ENCODE results near the gene RAB4A. TPM values are rescaled to one million over a fixed set of nuclear protein-coding genes. Genes with fewer than 3 reads are reported as not detected.

Gene RAB4A
- polyA plus RNA-seq, 1 donor from 2014 or later, result 49.8 TPM

DNA sequence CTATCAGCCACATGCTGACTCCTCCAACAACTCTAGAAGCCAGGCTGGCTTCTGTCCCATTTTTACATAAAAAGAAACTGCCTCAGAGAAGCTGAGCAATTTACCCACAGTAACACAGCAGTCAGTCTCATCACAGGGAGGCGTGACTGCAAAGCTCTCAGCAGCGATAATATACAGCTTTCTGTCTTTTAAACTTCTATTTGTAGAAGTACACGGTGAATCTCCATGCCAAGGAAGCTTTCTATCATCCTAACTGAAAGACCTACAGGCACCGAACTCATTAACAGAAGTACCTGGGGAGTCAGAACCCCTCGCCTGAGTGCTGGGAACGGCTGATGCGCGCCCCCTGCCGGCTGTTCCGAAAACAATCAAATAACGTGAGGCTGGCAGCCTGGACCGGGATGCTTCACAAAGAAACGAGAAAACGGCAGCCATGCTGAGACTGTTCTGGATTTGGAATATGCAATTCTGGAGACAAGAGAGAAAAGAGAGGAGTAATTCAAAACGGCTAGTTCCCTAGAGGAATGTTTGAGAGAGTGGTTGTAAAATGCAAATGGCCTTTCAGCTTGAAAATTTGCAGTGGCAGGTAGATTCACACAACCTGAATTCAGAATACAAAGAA is 43.5 kb upstream of the RAB4A start:
- Histone ChIP-seq H3K9me2 (ENCODE audit: insufficient read depth, low read length) (no peaks in the 10 kb centered on the region), H3K79me2 (replicated peaks; ENCODE audit: insufficient read depth, low read length) (no peaks in the 10 kb centered on the region), H3K4me3 (ENCODE audit: low read length) (peak overlapping the region; percentile 28), H3K27me3 (ENCODE audit: insufficient read depth, low read depth, low read length) (no peaks in the 10 kb centered on the region), H3K9ac (ENCODE audit: low read length) (peak overlapping the region; percentile 56), H2AFZ (ENCODE audit: low read depth, low read length) (peak overlapping the region; percentile 99), H3K27ac (ENCODE audit: low read length) (peak overlapping the region; percentile 65), H3K36me3 (ENCODE audit: insufficient read depth, low read length) (no peaks in the 10 kb centered on the region), H3K4me2 (ENCODE audit: low read length) (peak overlapping the region; percentile 37), H3F3A (ENCODE audit: insufficient read depth, low read length, poor library complexity, severe bottlenecking) (no peaks in the 10 kb centered on the region), H3K9me3 (ENCODE audit: low read length) (no peaks in the 10 kb centered on the region), H4K20me1 (ENCODE audit: insufficient read depth) (no peaks in the 10 kb centered on the region)
- TF ChIP-seq, protein P1, sequence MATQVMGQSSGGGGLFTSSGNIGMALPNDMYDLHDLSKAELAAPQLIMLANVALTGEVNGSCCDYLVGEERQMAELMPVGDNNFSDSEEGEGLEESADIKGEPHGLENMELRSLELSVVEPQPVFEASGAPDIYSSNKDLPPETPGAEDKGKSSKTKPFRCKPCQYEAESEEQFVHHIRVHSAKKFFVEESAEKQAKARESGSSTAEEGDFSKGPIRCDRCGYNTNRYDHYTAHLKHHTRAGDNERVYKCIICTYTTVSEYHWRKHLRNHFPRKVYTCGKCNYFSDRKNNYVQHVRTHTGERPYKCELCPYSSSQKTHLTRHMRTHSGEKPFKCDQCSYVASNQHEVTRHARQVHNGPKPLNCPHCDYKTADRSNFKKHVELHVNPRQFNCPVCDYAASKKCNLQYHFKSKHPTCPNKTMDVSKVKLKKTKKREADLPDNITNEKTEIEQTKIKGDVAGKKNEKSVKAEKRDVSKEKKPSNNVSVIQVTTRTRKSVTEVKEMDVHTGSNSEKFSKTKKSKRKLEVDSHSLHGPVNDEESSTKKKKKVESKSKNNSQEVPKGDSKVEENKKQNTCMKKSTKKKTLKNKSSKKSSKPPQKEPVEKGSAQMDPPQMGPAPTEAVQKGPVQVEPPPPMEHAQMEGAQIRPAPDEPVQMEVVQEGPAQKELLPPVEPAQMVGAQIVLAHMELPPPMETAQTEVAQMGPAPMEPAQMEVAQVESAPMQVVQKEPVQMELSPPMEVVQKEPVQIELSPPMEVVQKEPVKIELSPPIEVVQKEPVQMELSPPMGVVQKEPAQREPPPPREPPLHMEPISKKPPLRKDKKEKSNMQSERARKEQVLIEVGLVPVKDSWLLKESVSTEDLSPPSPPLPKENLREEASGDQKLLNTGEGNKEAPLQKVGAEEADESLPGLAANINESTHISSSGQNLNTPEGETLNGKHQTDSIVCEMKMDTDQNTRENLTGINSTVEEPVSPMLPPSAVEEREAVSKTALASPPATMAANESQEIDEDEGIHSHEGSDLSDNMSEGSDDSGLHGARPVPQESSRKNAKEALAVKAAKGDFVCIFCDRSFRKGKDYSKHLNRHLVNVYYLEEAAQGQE (IDR thresholded peaks at IDR 0.05; ENCODE audit: borderline replicate concordance), result peak; percentile 56
- TF ChIP-seq EZH2 (IDR thresholded peaks at IDR 0.05; ENCODE audit: borderline replicate concordance, insufficient read depth, low read length, poor library complexity, severe bottlenecking), result no peak
- no peak for TF ChIP-seq TAF1 (IDR thresholded peaks at IDR 0.05; ENCODE audit: low read depth)
- TF ChIP-seq, protein P2, sequence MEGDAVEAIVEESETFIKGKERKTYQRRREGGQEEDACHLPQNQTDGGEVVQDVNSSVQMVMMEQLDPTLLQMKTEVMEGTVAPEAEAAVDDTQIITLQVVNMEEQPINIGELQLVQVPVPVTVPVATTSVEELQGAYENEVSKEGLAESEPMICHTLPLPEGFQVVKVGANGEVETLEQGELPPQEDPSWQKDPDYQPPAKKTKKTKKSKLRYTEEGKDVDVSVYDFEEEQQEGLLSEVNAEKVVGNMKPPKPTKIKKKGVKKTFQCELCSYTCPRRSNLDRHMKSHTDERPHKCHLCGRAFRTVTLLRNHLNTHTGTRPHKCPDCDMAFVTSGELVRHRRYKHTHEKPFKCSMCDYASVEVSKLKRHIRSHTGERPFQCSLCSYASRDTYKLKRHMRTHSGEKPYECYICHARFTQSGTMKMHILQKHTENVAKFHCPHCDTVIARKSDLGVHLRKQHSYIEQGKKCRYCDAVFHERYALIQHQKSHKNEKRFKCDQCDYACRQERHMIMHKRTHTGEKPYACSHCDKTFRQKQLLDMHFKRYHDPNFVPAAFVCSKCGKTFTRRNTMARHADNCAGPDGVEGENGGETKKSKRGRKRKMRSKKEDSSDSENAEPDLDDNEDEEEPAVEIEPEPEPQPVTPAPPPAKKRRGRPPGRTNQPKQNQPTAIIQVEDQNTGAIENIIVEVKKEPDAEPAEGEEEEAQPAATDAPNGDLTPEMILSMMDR (IDR thresholded peaks at IDR 0.05; ENCODE audit: poor library complexity, severe bottlenecking), result peak; percentile 97
- TF ChIP-seq EP300 (conservative IDR thresholded peaks at IDR 0.05; ENCODE audit: poor library complexity, severe bottlenecking), result peak; percentile 36
- peak; percentile 97 for TF ChIP-seq RAD21 (conservative IDR thresholded peaks at IDR 0.05)
- TF ChIP-seq MXI1 (conservative IDR thresholded peaks at IDR 0.05; ENCODE audit: poor library complexity, severe bottlenecking), result peak; percentile 35
- peak; percentile 99 for TF ChIP-seq SMC3 (conservative IDR thresholded peaks at IDR 0.05; ENCODE audit: poor library complexity)
- no peak for TF ChIP-seq POLR2AphosphoS5 (IDR thresholded peaks at IDR 0.05)

DNA sequence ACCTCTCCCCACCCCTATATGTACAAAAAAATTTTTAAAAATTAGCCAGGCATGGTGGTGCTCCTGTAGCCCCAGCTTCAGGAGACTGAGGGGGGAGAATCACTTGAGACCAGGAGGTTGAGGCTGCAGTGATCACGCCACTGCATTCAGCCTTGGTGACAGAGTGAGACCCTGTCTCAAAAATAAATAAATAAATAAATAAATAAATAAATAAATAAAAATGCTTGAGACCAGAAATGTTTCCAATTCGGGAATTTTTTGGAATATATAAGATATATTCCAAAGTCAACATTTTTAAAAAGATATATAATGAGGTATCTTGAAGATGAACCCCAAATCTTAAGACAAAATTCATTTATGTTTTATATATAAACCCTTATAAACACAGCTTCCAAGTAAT is 42.4 kb upstream of the RAB4A start:
- H3K79me2 ChIP-seq (replicated peaks; ENCODE audit: insufficient read depth, low read length), result no peaks in the 10 kb centered on the region
- H3K4me2 ChIP-seq (ENCODE audit: low read length), result no peak overlapping the region
- H3F3A ChIP-seq (ENCODE audit: insufficient read depth, low read length, poor library complexity, severe bottlenecking), result no peaks in the 10 kb centered on the region
- TF ChIP-seq SMC3 (conservative IDR thresholded peaks at IDR 0.05; ENCODE audit: poor library complexity) (no peak), POLR2AphosphoS5 (IDR thresholded peaks at IDR 0.05) (no peak), EZH2 (IDR thresholded peaks at IDR 0.05; ENCODE audit: borderline replicate concordance, insufficient read depth, low read length, poor library complexity, severe bottlenecking) (no peak), EP300 (conservative IDR thresholded peaks at IDR 0.05; ENCODE audit: poor library complexity, severe bottlenecking) (no peak), RAD21 (conservative IDR thresholded peaks at IDR 0.05) (no peak)
- TF ChIP-seq, protein P2 (IDR thresholded peaks at IDR 0.05; ENCODE audit: poor library complexity, severe bottlenecking), result no peak
- no peaks in the 10 kb centered on the region for H3K36me3 ChIP-seq (ENCODE audit: insufficient read depth, low read length)
- H2AFZ ChIP-seq (ENCODE audit: low read depth, low read length), result no peak overlapping the region
- H3K9me2 ChIP-seq (ENCODE audit: insufficient read depth, low read length), result no peaks in the 10 kb centered on the region
- no peak overlapping the region for H3K9ac ChIP-seq (ENCODE audit: low read length)
- H3K27me3 ChIP-seq (ENCODE audit: insufficient read depth, low read depth, low read length), result no peaks in the 10 kb centered on the region
- no peak overlapping the region for H3K4me3 ChIP-seq (ENCODE audit: low read length)
- H3K9me3 ChIP-seq (ENCODE audit: low read length), result no peaks in the 10 kb centered on the region
- H3K27ac ChIP-seq (ENCODE audit: low read length), result no peak overlapping the region
- H4K20me1 ChIP-seq (ENCODE audit: insufficient read depth), result no peaks in the 10 kb centered on the region

All from neural cell (in vitro differentiated cells).